Coronary artery (tissue), 2 donors: ENCODE data around the gene HACL1.
"Not testable (repeated sequence)": the region's sequence is repeated elsewhere in the genome, so short reads cannot be mapped to it uniquely, and the experiment has no call there.

Experiments used
- DNase-seq: peaks from one replicate; pipeline ENCODE4 v3.0.0-alpha.2; 2017; ENCODE audit warnings: low spot score
- H3K27ac ChIP-seq, 2 donors: fragments of 200-600 bp; sonication (generic); one replicate each; pipeline ENCODE4 v1.5.1; 2016 to 2019
- H3K4me3 ChIP-seq: fragments of 200-600 bp; sonication (generic); 2 replicates; pipeline ENCODE4 v1.5.1; 2016; ENCODE audit warnings: mild to moderate bottlenecking, moderate library complexity
- TF ChIP-seq, protein P1 (sequence below): fragments of 200-600 bp; sonication (generic); IDR thresholded peaks from one replicate; pipeline ENCODE4 v1.5.1; 2019; ENCODE audit warnings: antibody characterized with exemption

The HACL1 gene

DNA sequence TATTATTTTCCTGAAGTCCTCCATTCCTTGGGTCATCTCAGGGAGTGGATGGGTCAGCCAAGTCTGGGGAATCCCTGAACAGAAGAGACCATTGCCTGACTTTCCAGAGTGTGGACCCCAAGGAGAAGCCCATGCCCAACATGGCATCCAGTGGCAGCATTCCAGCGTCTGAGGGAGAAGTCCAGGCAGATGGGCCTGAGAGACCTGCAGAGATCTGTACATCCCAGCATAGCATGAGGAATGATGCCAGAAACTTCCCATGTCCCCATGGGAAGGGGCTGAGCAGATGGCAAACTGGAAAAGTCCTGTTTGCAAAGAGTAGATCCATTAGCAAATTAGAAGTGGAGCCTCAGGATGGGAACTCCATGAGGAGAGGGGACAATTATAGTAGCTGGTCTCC lies 62.3 kb downstream of the HACL1 start:
- Histone ChIP-seq H3K27ac (no peak overlapping the region), H3K4me3 (no peak overlapping the region)
- no peak for DNase-seq
- TF ChIP-seq, protein P1, sequence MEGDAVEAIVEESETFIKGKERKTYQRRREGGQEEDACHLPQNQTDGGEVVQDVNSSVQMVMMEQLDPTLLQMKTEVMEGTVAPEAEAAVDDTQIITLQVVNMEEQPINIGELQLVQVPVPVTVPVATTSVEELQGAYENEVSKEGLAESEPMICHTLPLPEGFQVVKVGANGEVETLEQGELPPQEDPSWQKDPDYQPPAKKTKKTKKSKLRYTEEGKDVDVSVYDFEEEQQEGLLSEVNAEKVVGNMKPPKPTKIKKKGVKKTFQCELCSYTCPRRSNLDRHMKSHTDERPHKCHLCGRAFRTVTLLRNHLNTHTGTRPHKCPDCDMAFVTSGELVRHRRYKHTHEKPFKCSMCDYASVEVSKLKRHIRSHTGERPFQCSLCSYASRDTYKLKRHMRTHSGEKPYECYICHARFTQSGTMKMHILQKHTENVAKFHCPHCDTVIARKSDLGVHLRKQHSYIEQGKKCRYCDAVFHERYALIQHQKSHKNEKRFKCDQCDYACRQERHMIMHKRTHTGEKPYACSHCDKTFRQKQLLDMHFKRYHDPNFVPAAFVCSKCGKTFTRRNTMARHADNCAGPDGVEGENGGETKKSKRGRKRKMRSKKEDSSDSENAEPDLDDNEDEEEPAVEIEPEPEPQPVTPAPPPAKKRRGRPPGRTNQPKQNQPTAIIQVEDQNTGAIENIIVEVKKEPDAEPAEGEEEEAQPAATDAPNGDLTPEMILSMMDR, result no peak

DNA sequence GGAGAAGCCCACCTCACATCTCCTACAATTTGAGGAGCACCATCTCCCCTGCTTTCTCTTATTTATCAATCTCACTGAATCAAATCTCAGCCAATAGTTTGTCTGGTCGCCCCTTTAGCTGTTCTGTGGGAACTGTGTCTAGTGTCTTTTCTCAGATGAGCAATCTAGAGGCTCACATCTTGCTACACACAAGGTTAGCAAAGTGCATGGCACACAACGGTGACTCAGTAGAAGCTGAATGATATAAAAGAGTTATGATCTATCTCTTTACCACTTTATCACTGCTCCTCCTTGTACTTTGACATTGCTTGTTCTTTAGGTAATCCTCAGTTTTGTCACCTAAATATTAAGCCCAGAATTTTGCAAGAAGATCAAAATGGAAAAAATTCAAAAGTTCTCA lies 63.0 kb downstream of the HACL1 start:
- TF ChIP-seq, protein P1, result no peak
- H3K4me3 ChIP-seq, result no peak overlapping the region
- DNase-seq, result no peak
- no peak overlapping the region for H3K27ac ChIP-seq

DNA sequence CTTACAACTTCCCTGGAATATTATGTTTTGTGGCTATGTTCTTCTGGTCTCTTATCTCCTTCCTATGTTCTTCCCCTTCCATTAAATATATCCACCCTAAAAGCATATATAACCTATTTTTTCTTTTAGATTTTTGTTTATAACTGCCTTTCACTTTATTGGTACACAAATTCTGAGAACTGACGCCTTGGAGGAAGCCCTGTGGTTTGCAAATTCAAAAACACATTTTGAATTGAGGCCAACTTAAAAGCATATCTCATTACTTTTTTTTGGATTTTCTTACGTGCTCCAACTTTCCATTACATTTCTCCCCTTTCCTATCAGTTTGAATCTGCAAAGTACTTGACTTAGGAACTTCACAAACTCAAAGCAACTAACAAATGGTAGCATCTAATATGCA lies 64.5 kb downstream of the HACL1 start:
- DNase-seq, result no peak
- no peak overlapping the region for H3K4me3 ChIP-seq
- TF ChIP-seq, protein P1, result no peak
- H3K27ac ChIP-seq, result no peak overlapping the region

DNA sequence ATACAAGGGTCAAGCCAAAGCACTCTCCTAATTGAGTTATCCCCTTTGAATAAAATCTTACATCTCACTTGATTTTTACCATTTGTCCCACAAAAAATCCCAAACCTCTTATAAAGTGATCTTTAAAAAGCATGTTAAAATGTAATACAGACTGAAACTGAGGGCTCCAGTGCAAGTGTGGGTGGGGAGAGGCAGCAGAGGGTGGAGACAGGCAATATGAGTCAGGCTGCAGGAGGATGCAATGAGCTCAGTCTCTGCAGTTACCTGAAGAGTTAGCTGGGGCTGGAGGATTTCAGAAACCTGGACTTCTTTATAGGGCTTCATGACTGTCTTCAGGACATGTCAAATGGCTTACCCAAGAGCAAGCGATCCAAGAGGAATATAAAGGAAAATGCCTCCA lies 65.6 kb downstream of the HACL1 start:
- TF ChIP-seq, protein P1, result no peak

DNA sequence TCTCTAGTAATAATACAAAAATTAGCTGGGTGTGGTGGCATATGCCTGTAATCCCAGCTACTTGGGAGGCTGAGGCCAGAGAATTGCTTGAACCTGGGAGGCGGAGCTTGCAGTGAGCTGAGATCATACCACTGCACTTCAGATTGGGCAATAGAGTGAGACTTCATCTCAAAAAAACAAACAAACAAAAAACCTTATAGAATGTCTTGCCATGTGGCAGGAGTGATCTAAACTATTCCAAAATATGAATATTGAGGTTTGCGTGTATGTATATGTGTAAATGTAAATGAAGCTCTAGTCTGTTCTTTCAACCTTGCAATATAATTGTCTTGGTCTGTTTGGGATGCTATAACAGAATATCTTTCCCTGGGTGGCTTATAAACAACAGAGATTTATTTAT lies 68.8 kb downstream of the HACL1 start:
- DNase-seq, H3K4me3 ChIP-seq, H3K27ac ChIP-seq: not testable (repeated sequence)

More for the DNA sequence above, 65.6 kb downstream of the HACL1 start:
- Histone ChIP-seq H3K4me3 (no peak overlapping the region), H3K27ac (no peak overlapping the region)
- DNase-seq, result no peak

DNA sequence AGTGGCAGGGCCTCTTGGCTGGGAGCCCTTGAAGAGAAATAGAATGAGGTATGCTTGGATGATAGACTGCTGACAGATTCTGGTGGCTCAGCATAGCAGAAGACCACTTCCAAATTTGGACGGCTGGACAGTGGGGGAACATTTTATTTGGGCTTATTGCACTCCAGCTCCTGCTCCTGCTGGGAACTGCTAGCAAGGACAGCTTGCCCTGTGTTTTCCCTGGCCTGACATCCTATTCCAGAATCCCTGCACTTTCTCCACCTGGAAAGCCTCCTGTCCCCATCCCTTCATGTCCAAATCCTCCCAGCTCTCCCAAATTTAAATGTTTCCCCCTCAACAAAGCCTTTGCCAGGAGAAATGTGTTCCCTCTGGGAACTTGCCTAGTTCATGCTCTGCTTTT lies 70.0 kb downstream of the HACL1 start:
- no peak for DNase-seq
- Histone ChIP-seq H3K27ac (no peak overlapping the region), H3K4me3 (no peak overlapping the region)
- TF ChIP-seq, protein P1, result no peak

DNA sequence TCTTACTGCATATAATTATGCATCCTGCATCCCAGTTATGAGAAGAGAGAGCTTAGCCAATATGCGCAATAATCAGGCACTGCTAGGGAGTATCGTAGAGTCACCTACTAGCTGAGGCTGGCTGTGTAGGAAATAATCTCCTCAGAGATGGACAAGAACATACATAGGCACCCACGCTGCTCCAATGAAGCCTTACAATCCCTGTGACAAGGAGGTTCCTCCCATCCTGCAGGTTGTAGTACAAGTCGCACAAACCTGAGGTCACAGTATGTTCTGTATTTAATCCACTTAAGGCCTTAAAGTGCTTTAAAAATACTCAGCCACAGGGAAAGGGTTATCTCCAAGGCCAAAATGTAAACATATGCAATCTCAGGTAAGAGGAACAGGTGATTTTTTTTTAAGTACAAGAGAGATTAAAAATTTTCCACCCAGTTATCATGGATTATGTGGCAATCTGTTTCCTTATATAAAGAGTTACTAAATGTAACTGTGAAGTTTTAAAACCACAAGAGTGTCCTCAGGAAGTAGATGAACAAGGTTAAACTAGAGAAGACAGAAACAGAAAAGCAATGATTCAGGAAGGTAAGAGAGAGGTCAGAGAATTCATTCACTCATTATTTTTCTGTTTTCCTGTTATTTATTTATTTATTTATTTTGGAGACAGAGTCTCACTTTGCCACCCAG lies 72.4 kb downstream of the HACL1 start:
- no peak for DNase-seq
- H3K4me3 ChIP-seq, result no peak overlapping the region
- TF ChIP-seq, protein P1, result no peak
- no peak overlapping the region for H3K27ac ChIP-seq
